K562 (cell line): ENCODE results near the gene S100A2. TPM values are rescaled to one million over a fixed set of nuclear protein-coding genes. Genes with fewer than 3 reads are reported as not detected.

Experiments used
- ADNP ChIP-seq: fragments of 200-800 bp; sonication (Bioruptor generic); IDR thresholded peaks from 2 replicates; pipeline ENCODE4 v1.6.1; 2016; ENCODE audit warnings: missing genetic modification characterization, missing compliant biosample characterization
- BRF1 ChIP-seq: IDR thresholded peaks from 3 replicates; pipeline ENCODE4 v1.6.1; 2011; ENCODE audit warnings: borderline replicate concordance, mild to moderate bottlenecking; ENCODE audit not compliant: insufficient read length; ENCODE audit errors: extremely low read depth
- CBX1 ChIP-seq: sonication (generic); IDR thresholded peaks from 2 replicates; pipeline ENCODE4 v1.6.1; 2016; ENCODE audit warnings: antibody characterized with exemption, low read depth, mild to moderate bottlenecking
- ELF2 ChIP-seq: fragments of 250-450 bp; sonication (Bioruptor Pico); IDR thresholded peaks from 2 replicates; pipeline ENCODE4 v1.5.0; 2021; ENCODE audit warnings: mild to moderate bottlenecking
- FOS ChIP-seq: IDR thresholded peaks from 3 replicates; pipeline ENCODE4 v1.6.1; 2011; ENCODE audit not compliant: insufficient read length; ENCODE audit errors: extremely low read depth
- FOXJ2 ChIP-seq: fragments of 200-800 bp; sonication (Bioruptor generic); IDR thresholded peaks from 2 replicates; pipeline ENCODE4 v1.6.1; 2016; ENCODE audit warnings: missing genetic modification characterization, missing compliant biosample characterization
- FOXP4 ChIP-seq: sonication (generic); formaldehyde crosslinking; IDR thresholded peaks from 2 replicates; pipeline ENCODE4 v1.8.0; 2022; ENCODE audit warnings: mild to moderate bottlenecking, missing genetic modification reagents, borderline replicate concordance
- HBP1 ChIP-seq: fragments of 450-650 bp; formaldehyde crosslinking; IDR thresholded peaks from 2 replicates; pipeline ENCODE4 v1.4.0; 2022; ENCODE audit warnings: missing genetic modification characterization
- KLF16 ChIP-seq: IDR thresholded peaks from 2 replicates; pipeline ENCODE4 v1.6.1; 2016; ENCODE audit warnings: antibody characterized with exemption
- MBD2 ChIP-seq: sonication (generic); IDR thresholded peaks from 2 replicates; pipeline ENCODE4 v1.6.1; 2016; ENCODE audit warnings: low read depth, borderline replicate concordance
- MTF1 ChIP-seq: fragments of 250-450 bp; sonication (Bioruptor Pico); IDR thresholded peaks from 2 replicates; pipeline ENCODE4 v1.9.0; 2021; ENCODE audit warnings: moderate library complexity, mild to moderate bottlenecking, inconsistent platforms, borderline replicate concordance
- NR0B1 ChIP-seq: fragments of 450-650 bp; IDR thresholded peaks from one replicate; pipeline ENCODE4 v1.6.1; 2018; ENCODE audit warnings: mild to moderate bottlenecking, moderate library complexity; ENCODE audit not compliant: partially characterized antibody
- NR2C2 ChIP-seq, 2 experiments: fragments of 200-800 bp in 1 of 2; sonication (Bioruptor generic) in 1 of 2; sonication (generic) in 1 of 2; formaldehyde crosslinking in 1 of 2; IDR thresholded peaks; 2 replicates each; pipeline versions ENCODE4 v1.6.1 to v1.8.0; 2016 to 2022; ENCODE audit warnings: mild to moderate bottlenecking in 1 of 2, missing compliant biosample characterization in 1 of 2, missing genetic modification characterization in 1 of 2, missing genetic modification reagents in 1 of 2
- PKNOX1 ChIP-seq: fragments of 450-650 bp; IDR thresholded peaks from 2 replicates; pipeline ENCODE4 v1.6.1; 2016
- RFX7 ChIP-seq: fragments of 250-450 bp; sonication (Bioruptor Pico); IDR thresholded peaks from 2 replicates; pipeline ENCODE4 v1.5.1; 2021; ENCODE audit warnings: mild to moderate bottlenecking
- SPI1 ChIP-seq: IDR thresholded peaks from 2 replicates; pipeline ENCODE4 v1.6.1; 2011; ENCODE audit warnings: low read depth, low read length, control low read depth, borderline replicate concordance
- TAF15 ChIP-seq: fragments of 200-400 bp; formaldehyde crosslinking; IDR thresholded peaks from 2 replicates; pipeline ENCODE4 v1.6.1; 2017; ENCODE audit warnings: mild to moderate bottlenecking, low read depth, low read length, moderate library complexity
- TCF3 ChIP-seq: sonication (generic); formaldehyde crosslinking; IDR thresholded peaks from 2 replicates; pipeline ENCODE4 v1.4.0; 2020; ENCODE audit warnings: mild to moderate bottlenecking, missing genetic modification reagents
- ZNF212 ChIP-seq: fragments of 450-650 bp; formaldehyde crosslinking; IDR thresholded peaks from 2 replicates; pipeline ENCODE4 v1.4.0; 2020; ENCODE audit warnings: mild to moderate bottlenecking
- ZNF586 ChIP-seq: fragments of 450-650 bp; formaldehyde crosslinking; conservative IDR thresholded peaks from 2 replicates; pipeline ENCODE4 v1.4.0; 2020; ENCODE audit warnings: mild to moderate bottlenecking, moderate library complexity
- ZNF644 ChIP-seq: fragments of 200-800 bp; sonication (Bioruptor generic); IDR thresholded peaks from 2 replicates; pipeline ENCODE4 v1.6.1; 2016; ENCODE audit warnings: low read depth, missing genetic modification characterization, missing compliant biosample characterization
- polyA plus RNA-seq, 8 experiments: library from polyadenylated mRNA; depleted of rRNA in 4 of 8; stranded (reverse) in 5 of 8; unstranded in 3 of 8; fragments of >200 nt; fragmentation: Nextera tagmentation in 2 of 8; fragmentation: Illumina TruSeq in 1 of 8; extraction: Ambion mirVana in 2 of 8; extraction: Trizol in 1 of 8; gene quantifications; 2 replicates each; pipeline versions ENCODE4 v1.2.1 to v1.2.3, GENCODE V29; 2011 to 2014; ENCODE audit warnings: inconsistent platforms in 1 of 8, missing spikeins in 1 of 8
- total RNA-seq, 7 experiments: library from RNA; depleted of rRNA in 6 of 7; stranded (reverse); fragments of >200 nt in 6 of 7; fragmentation: Illumina TruSeq in 2 of 7; extraction: Trizol in 2 of 7; gene quantifications; 2 replicates each; pipeline versions ENCODE4 v1.2.1 to v1.2.3, GENCODE V29; 2011 to 2021; ENCODE audit warnings: low replicate concordance in 1 of 7

S100A2 gene
- total and polyA plus RNA-seq, 9 of the 15 experiments (the other 6 are each of a cell fraction or from before 2014, with no cell fraction given) = 0.28 to 0.65 (median 0.44) TPM; not detected in 4

GRCh38 chr1:153566414-153567371 lies 1.0 kb upstream of the S100A2 start (continued):
- TF ChIP-seq FOXP4 (CRISPR knock-in tag) (0 out of 2 replicates have a peak, but pooled peaks have one; percentile 48), ZNF586 (CRISPR knock-in tag) (no peak), TAF15 (no peak), CBX1 (no peak), NR0B1 (no peak), NR2C2 (CRISPR knock-in tag; IDR thresholded peaks at IDR 0.05) (no peak), NR2C2 (tag; IDR thresholded peaks at IDR 0.05) (peak; percentile 12; the same call in 1 of the 2 replicates), MTF1 (CRISPR knock-in tag) (no peak), ZNF212 (CRISPR knock-in tag) (no peak), MBD2 (peak; percentile 85), FOXJ2 (tag) (no peak), KLF16 (peak; percentile 72), BRF1 (no peak), ADNP (no peak), FOS (peak; percentile 79), ELF2 (CRISPR knock-in tag) (no peak), PKNOX1 (0 out of 2 replicates have a peak, but pooled peaks have one; percentile 25), TCF3 (CRISPR knock-in tag) (peak; percentile 62), SPI1 (no peak), RFX7 (CRISPR knock-in tag) (no peak), HBP1 (CRISPR knock-in tag) (no peak), ZNF644 (tag) (peak; percentile 71; the same call in 1 of the 2 replicates)
